HG02870 (cell line): ENCODE results near the gene SLF2.

ENCODE experiments used
- ATAC-seq: cut with Tn5 transposase; IDR thresholded peaks from one replicate; pipeline ENCODE4 v1.9.1; 2021; ENCODE audit warnings: mild to moderate bottlenecking, moderate library complexity; ENCODE audit not compliant: unreplicated experiment

Gene SLF2

DNA sequence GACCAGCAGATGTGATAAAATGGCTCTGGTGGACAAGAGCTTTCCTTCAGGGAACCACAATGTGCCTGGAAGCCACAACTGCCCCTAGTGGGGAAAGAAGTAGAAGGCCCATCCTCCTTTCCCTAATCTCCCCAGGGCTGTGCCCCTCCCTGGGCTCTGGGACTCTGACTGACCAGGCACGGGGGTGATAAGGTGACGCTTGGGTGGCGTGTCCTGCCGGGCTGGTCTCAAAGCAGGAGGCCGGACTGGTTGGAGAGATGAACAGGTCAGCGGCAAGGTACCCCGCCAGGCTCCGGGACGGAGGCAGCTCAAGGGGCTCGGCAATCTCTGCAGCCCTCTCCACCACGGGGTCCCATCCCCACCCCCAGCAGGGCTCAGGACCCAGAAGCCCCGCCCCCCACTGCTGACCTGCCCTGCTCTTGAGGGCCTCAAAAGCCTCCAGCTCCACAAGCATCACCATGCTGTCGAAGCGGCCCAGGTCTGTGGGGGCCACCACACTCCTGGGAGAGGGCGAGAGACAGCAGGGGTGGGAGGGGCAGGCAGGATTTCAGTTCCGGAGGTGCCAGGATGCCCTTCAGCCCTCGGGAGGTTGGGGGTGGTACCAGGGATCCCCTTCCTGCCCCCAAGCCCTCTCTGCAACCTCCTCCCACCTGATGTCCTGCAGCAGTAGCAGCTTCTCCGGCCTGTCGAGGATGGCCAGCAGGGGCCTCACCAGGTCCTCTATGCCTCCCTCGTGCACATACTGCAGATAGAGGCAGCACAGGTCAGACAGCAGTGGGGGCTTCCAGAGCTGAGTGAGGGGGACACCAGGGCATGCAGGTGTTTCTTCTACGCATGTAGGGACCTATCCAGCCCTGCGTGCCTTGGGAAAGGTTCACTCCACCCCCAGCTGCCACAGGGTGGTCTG, 99.0 kb downstream of the SLF2 start:
- no peak for ATAC-seq

DNA sequence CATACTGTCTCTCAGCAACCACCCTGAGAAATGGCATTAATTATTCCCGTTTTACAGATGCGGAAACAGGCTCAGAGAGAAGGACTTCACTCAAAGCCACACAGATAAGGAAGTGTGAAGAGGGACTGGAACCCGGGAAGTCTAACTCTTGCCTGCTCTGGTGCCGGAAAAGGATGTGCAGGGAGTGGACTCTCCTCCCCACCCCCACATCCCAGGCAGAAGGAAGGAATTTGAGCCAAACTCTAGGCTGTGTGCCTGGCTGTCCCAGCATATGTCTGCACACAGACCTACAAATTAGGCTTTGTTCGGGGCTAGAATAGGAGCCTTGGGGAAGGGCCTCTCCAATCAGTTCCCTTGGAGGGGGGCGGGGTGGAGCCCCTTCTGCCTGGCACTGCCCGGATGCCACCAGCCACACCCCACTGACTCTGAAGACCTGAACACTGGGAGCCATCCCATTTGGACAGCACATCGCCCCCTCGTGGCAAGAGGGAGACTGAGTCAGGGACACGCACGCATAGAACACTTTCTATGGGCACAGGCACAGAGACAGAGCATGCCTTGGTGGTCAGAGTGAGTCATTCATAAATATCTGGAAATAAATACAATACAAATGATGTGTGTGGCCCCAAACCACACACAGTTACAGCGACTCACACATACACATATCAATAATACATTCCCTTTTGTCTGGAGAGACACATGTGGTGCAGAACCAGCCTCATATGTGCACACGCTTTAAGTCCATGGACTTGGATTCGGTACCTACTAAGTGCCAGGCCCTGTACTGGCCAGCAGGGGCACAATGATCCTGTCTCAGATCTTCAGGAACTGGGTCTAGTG, 100.0 kb downstream of the SLF2 start:
- ATAC-seq: peak; percentile 78

DNA sequence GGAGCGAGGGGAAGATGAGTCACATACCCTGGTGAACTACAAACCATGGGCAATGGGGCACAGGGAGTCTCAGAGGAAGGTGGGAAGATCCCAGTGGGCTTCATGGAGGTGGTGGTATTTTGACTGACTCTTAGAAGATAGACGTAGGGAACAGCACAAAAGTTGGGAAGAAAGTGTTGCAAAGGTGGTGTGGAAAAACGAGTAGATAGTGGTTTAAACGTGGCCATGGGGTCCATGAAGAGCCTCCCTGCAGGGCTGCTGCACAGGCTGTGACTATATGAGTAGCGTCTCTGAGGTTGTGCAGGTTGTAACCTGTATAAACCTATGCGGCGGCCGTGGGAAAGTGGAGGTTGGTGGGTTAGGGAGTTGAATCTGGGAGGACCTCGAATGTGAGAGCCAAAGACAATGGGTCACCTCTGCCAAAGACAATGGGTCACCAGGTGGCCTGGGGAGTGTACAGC, 100.6 kb downstream of the SLF2 start:
- ATAC-seq: no peak

DNA sequence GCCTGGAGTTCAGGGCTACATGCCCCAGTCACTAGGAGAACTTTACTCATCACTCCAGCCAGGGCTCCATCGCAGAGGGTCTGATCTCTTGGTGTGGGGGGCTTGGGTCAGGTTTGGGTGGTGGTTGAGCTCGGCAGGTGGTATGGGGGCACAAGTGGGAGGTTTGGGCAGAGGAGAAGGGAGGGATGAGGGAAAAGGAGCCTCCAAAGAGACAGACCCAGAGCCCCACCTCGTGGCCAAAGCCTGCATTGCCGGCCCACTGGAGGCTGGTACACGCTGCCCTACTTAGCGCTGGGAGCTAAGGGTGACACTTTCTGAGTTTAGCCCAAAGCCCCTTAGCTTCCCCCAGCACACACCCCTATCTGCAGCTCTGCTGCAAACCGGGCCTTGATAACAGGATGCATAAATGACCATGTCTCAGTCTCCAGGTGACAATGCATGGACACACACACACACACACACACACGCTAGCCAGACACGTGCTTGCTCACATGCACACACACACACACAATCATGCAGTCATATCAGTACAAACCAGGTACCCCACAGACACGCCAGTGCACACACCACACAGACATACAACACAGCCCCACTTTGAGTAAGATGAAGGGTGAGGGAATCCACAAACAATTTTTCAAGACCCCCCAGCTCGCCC, 101.6 kb downstream of the SLF2 start:
- ATAC-seq: no peak
